ENCODE results near the gene CTPS1. TPM values are rescaled to one million over a fixed set of nuclear protein-coding genes. Genes with fewer than 3 reads are reported as not detected.

The CTPS1 gene
- total RNA-seq, 1 donor from 2014 or later, result 91.4 TPM

DNA sequence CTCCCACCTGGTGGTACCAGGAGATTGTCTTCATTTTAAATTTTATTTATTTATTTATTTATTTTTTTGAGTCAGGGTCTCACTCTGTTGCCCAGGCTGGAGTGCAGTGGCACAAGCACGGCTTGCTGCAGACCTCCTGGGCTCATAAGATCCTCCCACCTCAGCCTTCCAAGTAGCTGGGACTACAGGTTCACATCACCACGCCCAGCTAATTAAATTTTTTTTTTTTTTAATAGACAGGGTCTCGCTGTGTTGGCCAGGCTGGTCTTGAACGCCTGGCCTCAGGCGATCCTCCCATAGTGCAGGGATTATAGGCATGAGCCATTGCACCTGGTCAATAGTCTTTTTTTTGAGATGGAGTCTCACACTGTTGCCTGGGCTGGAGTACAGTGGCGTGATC is 33.5 kb downstream of the CTPS1 start:
- no peak overlapping the region for H3K9ac ChIP-seq (ENCODE audit: low read length)
- no peak overlapping the region for H3K4me3 ChIP-seq (ENCODE audit: insufficient read depth, low read depth, low read length)
- no peak overlapping the region for H3K27ac Mint-ChIP-seq (ENCODE audit: unreplicated experiment)
- H2AFZ ChIP-seq (ENCODE audit: low read depth, low read length), result no peak overlapping the region
- H3K36me3 ChIP-seq (ENCODE audit: insufficient read depth, low read length), result peaks cover 56% of the 10 kb centered on the region
- peaks cover 58% of the 10 kb centered on the region for H4K20me1 ChIP-seq (ENCODE audit: insufficient read depth, low read length)
- no peaks in the 10 kb centered on the region for H3K9me3 ChIP-seq (ENCODE audit: insufficient read depth, low read depth, low read length)
- H3K4me1 ChIP-seq (ENCODE audit: insufficient read depth, low read length), result no peaks in the 10 kb centered on the region
- H3K79me2 ChIP-seq (ENCODE audit: insufficient read depth, low read length), result peaks cover 9% of the 10 kb centered on the region
- no peak overlapping the region for H3K4me2 ChIP-seq (ENCODE audit: low read length)
- H3K27ac ChIP-seq (ENCODE audit: low read depth, low read length), result no peak overlapping the region
- FAIRE-seq (no peak), DNase-seq (ENCODE audit: low read depth) (no peak)
- no peaks in the 10 kb centered on the region for H3K27me3 Mint-ChIP-seq (ENCODE audit: low read depth, unreplicated experiment)
- no peaks in the 10 kb centered on the region for H3K9me3 Mint-ChIP-seq (ENCODE audit: unreplicated experiment)
- peaks cover 4% of the 10 kb centered on the region for H3K4me1 Mint-ChIP-seq (ENCODE audit: low read depth, unreplicated experiment)
- H3K36me3 Mint-ChIP-seq (ENCODE audit: low read depth, unreplicated experiment), result peaks cover 40% of the 10 kb centered on the region
- H3K4me3 Mint-ChIP-seq (ENCODE audit: unreplicated experiment), result no peak overlapping the region
- no peaks in the 10 kb centered on the region for H3K27me3 ChIP-seq (ENCODE audit: insufficient read depth, low read length)
- TF ChIP-seq EZH2 (IDR thresholded peaks at IDR 0.05; ENCODE audit: insufficient read depth, low read length), result no peak
- TF ChIP-seq, protein P1, sequence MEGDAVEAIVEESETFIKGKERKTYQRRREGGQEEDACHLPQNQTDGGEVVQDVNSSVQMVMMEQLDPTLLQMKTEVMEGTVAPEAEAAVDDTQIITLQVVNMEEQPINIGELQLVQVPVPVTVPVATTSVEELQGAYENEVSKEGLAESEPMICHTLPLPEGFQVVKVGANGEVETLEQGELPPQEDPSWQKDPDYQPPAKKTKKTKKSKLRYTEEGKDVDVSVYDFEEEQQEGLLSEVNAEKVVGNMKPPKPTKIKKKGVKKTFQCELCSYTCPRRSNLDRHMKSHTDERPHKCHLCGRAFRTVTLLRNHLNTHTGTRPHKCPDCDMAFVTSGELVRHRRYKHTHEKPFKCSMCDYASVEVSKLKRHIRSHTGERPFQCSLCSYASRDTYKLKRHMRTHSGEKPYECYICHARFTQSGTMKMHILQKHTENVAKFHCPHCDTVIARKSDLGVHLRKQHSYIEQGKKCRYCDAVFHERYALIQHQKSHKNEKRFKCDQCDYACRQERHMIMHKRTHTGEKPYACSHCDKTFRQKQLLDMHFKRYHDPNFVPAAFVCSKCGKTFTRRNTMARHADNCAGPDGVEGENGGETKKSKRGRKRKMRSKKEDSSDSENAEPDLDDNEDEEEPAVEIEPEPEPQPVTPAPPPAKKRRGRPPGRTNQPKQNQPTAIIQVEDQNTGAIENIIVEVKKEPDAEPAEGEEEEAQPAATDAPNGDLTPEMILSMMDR (IDR thresholded peaks at IDR 0.05; ENCODE audit: insufficient read depth, low read depth, low read length), result no peak

DNA sequence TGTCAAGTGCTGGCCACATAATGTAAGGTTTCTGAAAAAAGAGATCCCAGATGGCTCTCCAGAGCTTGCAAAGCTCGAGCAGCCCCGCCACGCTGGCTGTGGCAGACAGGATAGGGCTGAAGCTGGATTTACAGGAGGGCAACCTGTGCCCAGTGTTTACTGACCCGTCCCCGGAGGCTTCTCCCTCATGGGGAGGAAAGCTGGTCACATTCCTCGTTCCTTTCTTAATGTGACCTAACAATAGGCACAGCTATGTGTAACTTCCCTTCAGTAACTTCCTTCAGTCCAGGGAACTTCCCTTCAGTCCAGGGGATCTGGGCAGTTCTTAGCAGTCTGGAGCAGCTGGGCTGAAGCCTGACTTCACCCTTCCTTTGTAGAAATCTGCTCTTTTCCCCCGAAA is 34.3 kb downstream of the CTPS1 start:
- H3K9me3 Mint-ChIP-seq (ENCODE audit: unreplicated experiment), result no peaks in the 10 kb centered on the region
- Histone ChIP-seq H3K9ac (ENCODE audit: low read length) (no peak overlapping the region), H3K79me2 (ENCODE audit: insufficient read depth, low read length) (peaks cover 9% of the 10 kb centered on the region), H3K27me3 (ENCODE audit: insufficient read depth, low read length) (no peaks in the 10 kb centered on the region), H3K4me3 (ENCODE audit: insufficient read depth, low read depth, low read length) (no peak overlapping the region), H3K4me2 (ENCODE audit: low read length) (no peak overlapping the region), H3K36me3 (ENCODE audit: insufficient read depth, low read length) (peaks cover 49% of the 10 kb centered on the region), H3K9me3 (ENCODE audit: insufficient read depth, low read depth, low read length) (no peaks in the 10 kb centered on the region), H4K20me1 (ENCODE audit: insufficient read depth, low read length) (peaks cover 51% of the 10 kb centered on the region), H3K27ac (ENCODE audit: low read depth, low read length) (no peak overlapping the region), H2AFZ (ENCODE audit: low read depth, low read length) (no peak overlapping the region), H3K4me1 (ENCODE audit: insufficient read depth, low read length) (no peaks in the 10 kb centered on the region)
- H3K4me3 Mint-ChIP-seq (ENCODE audit: unreplicated experiment), result no peak overlapping the region
- H3K36me3 Mint-ChIP-seq (ENCODE audit: low read depth, unreplicated experiment), result peaks cover 33% of the 10 kb centered on the region
- no peak for FAIRE-seq
- DNase-seq (ENCODE audit: low read depth), result no peak
- H3K4me1 Mint-ChIP-seq (ENCODE audit: low read depth, unreplicated experiment), result peaks cover 3% of the 10 kb centered on the region
- TF ChIP-seq, protein P1 (IDR thresholded peaks at IDR 0.05; ENCODE audit: insufficient read depth, low read depth, low read length), result no peak
- TF ChIP-seq EZH2 (IDR thresholded peaks at IDR 0.05; ENCODE audit: insufficient read depth, low read length), result no peak
- no peak overlapping the region for H3K27ac Mint-ChIP-seq (ENCODE audit: unreplicated experiment)
- H3K27me3 Mint-ChIP-seq (ENCODE audit: low read depth, unreplicated experiment), result no peaks in the 10 kb centered on the region

DNA sequence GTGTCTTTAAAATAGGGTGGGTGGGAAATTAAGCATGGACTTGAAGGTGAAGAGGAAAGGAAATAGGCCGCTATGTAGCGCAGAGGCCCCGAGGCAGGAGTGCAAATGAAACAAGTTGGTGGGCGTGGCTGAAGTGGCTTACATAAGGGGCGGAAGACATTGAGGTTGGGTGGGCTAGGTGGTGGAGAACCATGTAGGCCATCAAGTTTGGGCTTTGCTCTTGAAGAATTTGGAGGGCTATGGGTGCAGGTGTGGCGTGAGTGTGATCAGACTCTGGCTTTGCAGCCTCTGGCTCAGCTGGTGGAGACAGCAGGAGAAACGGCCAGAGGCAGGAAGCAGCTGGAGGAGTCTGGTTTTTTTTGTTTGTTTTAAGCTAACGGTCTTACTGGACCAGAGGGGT is 35.4 kb downstream of the CTPS1 start:
- no peaks in the 10 kb centered on the region for H3K9me3 Mint-ChIP-seq (ENCODE audit: unreplicated experiment)
- TF ChIP-seq, protein P1 (IDR thresholded peaks at IDR 0.05; ENCODE audit: insufficient read depth, low read depth, low read length), result no peak
- TF ChIP-seq EZH2 (IDR thresholded peaks at IDR 0.05; ENCODE audit: insufficient read depth, low read length), result no peak
- no peak overlapping the region for H3K4me2 ChIP-seq (ENCODE audit: low read length)
- peaks cover 9% of the 10 kb centered on the region for H3K79me2 ChIP-seq (ENCODE audit: insufficient read depth, low read length)
- DNase-seq (ENCODE audit: low read depth), result no peak
- H3K4me1 ChIP-seq (ENCODE audit: insufficient read depth, low read length), result no peaks in the 10 kb centered on the region
- H3K9ac ChIP-seq (ENCODE audit: low read length), result no peak overlapping the region
- no peak overlapping the region for H3K4me3 ChIP-seq (ENCODE audit: insufficient read depth, low read depth, low read length)
- no peaks in the 10 kb centered on the region for H3K9me3 ChIP-seq (ENCODE audit: insufficient read depth, low read depth, low read length)
- H3K27ac ChIP-seq (ENCODE audit: low read depth, low read length), result no peak overlapping the region
- H4K20me1 ChIP-seq (ENCODE audit: insufficient read depth, low read length), result peaks cover 52% of the 10 kb centered on the region
- no peak for FAIRE-seq
- H3K27me3 ChIP-seq (ENCODE audit: insufficient read depth, low read length), result no peaks in the 10 kb centered on the region
- no peak overlapping the region for H3K27ac Mint-ChIP-seq (ENCODE audit: unreplicated experiment)
- peaks cover 24% of the 10 kb centered on the region for H3K36me3 Mint-ChIP-seq (ENCODE audit: low read depth, unreplicated experiment)
- peaks cover 3% of the 10 kb centered on the region for H3K4me1 Mint-ChIP-seq (ENCODE audit: low read depth, unreplicated experiment)
- no peaks in the 10 kb centered on the region for H3K27me3 Mint-ChIP-seq (ENCODE audit: low read depth, unreplicated experiment)
- peaks cover 39% of the 10 kb centered on the region for H3K36me3 ChIP-seq (ENCODE audit: insufficient read depth, low read length)
- no peak overlapping the region for H3K4me3 Mint-ChIP-seq (ENCODE audit: unreplicated experiment)
- no peak overlapping the region for H2AFZ ChIP-seq (ENCODE audit: low read depth, low read length)
